Measurements from ENCODE around the gene MUS81. TPM values are rescaled to one million over a fixed set of nuclear protein-coding genes. Genes with fewer than 3 reads are reported as not detected.
A peak's percentile ranks its signal among the peaks of the same experiment; 100 is the strongest.

The MUS81 gene
- polyA plus RNA-seq, 2 of the 4 experiments (the other 2 are of a cell fraction), result 27.8 to 33.4 TPM

DNA sequence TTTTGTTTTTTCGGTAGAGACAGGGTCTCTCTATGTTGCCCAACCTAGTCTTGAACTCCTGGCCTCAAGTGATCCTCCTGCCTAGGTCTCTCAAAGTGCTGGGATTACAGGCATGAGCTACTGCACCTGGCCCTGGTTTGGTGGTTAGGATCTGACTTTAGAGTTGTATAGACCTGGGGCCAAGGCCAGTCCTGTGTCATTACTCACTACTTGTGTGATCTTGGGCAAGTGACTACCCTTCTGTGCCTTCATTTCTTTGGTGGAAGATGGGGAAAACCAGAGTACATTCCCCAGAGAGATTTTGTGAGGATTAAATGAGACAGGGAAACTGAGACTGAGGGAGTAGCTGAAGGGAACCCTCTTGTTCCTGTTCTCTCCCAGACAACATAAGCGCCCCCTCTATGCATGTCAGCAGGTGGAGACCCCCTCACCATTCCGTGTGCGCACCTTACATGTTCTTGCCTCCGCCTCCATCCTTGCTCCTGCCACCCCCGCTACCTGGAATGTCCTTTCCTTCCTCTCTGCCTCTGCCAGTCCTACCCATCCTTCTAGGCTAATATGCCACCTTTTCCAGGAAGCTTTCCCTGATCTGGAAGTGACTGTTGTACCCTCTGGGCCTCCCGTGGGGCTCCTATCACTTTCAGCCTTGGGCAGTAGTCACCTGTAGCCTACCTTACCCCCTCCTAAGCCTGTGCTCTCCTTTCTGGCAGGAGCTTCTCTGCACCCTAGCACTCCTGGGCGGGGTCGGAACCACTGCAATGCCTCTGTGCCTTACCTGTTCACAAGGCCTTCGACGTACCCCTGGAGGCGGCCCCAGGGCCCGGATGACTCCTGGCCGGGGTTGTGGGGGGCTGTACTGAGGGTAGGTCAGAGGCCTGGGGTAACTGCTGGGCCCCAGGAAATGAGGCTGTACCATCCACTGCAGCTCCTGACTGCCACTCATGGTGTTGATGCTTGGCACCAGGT, 36.1 kb downstream of the MUS81 start:
- no peak for ATAC-seq
- no peak overlapping the region for H3K4me3 ChIP-seq
- TF ChIP-seq, protein P1, sequence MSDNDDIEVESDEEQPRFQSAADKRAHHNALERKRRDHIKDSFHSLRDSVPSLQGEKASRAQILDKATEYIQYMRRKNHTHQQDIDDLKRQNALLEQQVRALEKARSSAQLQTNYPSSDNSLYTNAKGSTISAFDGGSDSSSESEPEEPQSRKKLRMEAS (IDR thresholded peaks at IDR 0.05), result no peak
- TF ChIP-seq RAD21 (conservative IDR thresholded peaks at IDR 0.05 in 1 of 2, IDR thresholded peaks at IDR 0.05 in 1 of 2), result no peak
- TF ChIP-seq POLR2A (IDR thresholded peaks at IDR 0.05; ENCODE audit: low read length), result no peak
- TF ChIP-seq, protein P2, sequence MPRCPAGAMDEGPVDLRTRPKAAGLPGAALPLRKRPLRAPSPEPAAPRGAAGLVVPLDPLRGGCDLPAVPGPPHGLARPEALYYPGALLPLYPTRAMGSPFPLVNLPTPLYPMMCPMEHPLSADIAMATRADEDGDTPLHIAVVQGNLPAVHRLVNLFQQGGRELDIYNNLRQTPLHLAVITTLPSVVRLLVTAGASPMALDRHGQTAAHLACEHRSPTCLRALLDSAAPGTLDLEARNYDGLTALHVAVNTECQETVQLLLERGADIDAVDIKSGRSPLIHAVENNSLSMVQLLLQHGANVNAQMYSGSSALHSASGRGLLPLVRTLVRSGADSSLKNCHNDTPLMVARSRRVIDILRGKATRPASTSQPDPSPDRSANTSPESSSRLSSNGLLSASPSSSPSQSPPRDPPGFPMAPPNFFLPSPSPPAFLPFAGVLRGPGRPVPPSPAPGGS (IDR thresholded peaks at IDR 0.05), result no peak
- TF ChIP-seq ESRRA (IDR thresholded peaks at IDR 0.05; ENCODE audit: borderline replicate concordance, low read length), result no peak
- TF ChIP-seq, protein P3, sequence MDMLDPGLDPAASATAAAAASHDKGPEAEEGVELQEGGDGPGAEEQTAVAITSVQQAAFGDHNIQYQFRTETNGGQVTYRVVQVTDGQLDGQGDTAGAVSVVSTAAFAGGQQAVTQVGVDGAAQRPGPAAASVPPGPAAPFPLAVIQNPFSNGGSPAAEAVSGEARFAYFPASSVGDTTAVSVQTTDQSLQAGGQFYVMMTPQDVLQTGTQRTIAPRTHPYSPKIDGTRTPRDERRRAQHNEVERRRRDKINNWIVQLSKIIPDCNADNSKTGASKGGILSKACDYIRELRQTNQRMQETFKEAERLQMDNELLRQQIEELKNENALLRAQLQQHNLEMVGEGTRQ (IDR thresholded peaks at IDR 0.05), result no peak
- no peak for TF ChIP-seq ZNF302 (CRISPR knock-in tag; IDR thresholded peaks at IDR 0.05)
- no peak for TF ChIP-seq EHF (CRISPR knock-in tag; IDR thresholded peaks at IDR 0.05)
- TF ChIP-seq, protein P4, sequence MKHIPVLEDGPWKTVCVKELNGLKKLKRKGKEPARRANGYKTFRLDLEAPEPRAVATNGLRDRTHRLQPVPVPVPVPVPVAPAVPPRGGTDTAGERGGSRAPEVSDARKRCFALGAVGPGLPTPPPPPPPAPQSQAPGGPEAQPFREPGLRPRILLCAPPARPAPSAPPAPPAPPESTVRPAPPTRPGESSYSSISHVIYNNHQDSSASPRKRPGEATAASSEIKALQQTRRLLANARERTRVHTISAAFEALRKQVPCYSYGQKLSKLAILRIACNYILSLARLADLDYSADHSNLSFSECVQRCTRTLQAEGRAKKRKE (CRISPR knock-in tag; IDR thresholded peaks at IDR 0.05; ENCODE audit: low read depth), result peak; percentile 33; the same call in 1 of the 2 replicates
- TF ChIP-seq, protein P5, sequence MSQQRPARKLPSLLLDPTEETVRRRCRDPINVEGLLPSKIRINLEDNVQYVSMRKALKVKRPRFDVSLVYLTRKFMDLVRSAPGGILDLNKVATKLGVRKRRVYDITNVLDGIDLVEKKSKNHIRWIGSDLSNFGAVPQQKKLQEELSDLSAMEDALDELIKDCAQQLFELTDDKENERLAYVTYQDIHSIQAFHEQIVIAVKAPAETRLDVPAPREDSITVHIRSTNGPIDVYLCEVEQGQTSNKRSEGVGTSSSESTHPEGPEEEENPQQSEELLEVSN (IDR thresholded peaks at IDR 0.05; ENCODE audit: borderline replicate concordance, low read depth), result no peak
- TF ChIP-seq RNF2 (IDR thresholded peaks at IDR 0.05; ENCODE audit: borderline replicate concordance, low read depth), result no peak
- TF ChIP-seq HDAC2 (IDR thresholded peaks at IDR 0.05), result no peak
- TF ChIP-seq RCOR1 (IDR thresholded peaks at IDR 0.05; ENCODE audit: low read depth, low read length), result no peak
- TF ChIP-seq, protein P6, sequence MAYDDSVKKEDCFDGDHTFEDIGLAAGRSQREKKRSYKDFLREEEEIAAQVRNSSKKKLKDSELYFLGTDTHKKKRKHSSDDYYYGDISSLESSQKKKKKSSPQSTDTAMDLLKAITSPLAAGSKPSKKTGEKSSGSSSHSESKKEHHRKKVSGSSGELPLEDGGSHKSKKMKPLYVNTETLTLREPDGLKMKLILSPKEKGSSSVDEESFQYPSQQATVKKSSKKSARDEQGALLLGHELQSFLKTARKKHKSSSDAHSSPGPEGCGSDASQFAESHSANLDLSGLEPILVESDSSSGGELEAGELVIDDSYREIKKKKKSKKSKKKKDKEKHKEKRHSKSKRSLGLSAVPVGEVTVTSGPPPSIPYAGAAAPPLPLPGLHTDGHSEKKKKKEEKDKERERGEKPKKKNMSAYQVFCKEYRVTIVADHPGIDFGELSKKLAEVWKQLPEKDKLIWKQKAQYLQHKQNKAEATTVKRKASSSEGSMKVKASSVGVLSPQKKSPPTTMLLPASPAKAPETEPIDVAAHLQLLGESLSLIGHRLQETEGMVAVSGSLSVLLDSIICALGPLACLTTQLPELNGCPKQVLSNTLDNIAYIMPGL (CRISPR knock-in tag; IDR thresholded peaks at IDR 0.05; ENCODE audit: borderline replicate concordance), result no peak
- no peak for TF ChIP-seq CEBPB (IDR thresholded peaks at IDR 0.05)
- TF ChIP-seq PHF8 (IDR thresholded peaks at IDR 0.05; ENCODE audit: borderline replicate concordance, low read depth), result no peak
- TF ChIP-seq NPAS2 (CRISPR knock-in tag; IDR thresholded peaks at IDR 0.05; ENCODE audit: borderline replicate concordance), result no peak
- peak; percentile 74 for TF ChIP-seq TP53 (CRISPR knock-in tag; IDR thresholded peaks at IDR 0.05)
- TF ChIP-seq MYC (IDR thresholded peaks at IDR 0.05; ENCODE audit: borderline replicate concordance, low read length), result no peak
- TF ChIP-seq, protein P7, sequence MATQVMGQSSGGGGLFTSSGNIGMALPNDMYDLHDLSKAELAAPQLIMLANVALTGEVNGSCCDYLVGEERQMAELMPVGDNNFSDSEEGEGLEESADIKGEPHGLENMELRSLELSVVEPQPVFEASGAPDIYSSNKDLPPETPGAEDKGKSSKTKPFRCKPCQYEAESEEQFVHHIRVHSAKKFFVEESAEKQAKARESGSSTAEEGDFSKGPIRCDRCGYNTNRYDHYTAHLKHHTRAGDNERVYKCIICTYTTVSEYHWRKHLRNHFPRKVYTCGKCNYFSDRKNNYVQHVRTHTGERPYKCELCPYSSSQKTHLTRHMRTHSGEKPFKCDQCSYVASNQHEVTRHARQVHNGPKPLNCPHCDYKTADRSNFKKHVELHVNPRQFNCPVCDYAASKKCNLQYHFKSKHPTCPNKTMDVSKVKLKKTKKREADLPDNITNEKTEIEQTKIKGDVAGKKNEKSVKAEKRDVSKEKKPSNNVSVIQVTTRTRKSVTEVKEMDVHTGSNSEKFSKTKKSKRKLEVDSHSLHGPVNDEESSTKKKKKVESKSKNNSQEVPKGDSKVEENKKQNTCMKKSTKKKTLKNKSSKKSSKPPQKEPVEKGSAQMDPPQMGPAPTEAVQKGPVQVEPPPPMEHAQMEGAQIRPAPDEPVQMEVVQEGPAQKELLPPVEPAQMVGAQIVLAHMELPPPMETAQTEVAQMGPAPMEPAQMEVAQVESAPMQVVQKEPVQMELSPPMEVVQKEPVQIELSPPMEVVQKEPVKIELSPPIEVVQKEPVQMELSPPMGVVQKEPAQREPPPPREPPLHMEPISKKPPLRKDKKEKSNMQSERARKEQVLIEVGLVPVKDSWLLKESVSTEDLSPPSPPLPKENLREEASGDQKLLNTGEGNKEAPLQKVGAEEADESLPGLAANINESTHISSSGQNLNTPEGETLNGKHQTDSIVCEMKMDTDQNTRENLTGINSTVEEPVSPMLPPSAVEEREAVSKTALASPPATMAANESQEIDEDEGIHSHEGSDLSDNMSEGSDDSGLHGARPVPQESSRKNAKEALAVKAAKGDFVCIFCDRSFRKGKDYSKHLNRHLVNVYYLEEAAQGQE (IDR thresholded peaks at IDR 0.05), result no peak
- no peak for TF ChIP-seq ZFP36 (IDR thresholded peaks at IDR 0.05; ENCODE audit: borderline replicate concordance, partially characterized antibody)
- peak; percentile 71; the same call in 1 of the 2 replicates for TF ChIP-seq RARB (CRISPR knock-in tag; IDR thresholded peaks at IDR 0.05)
- peak; percentile 38; the same call in 1 of the 2 replicates for TF ChIP-seq HOXB5 (CRISPR knock-in tag; IDR thresholded peaks at IDR 0.05)
- TF ChIP-seq FOSB (CRISPR knock-in tag; IDR thresholded peaks at IDR 0.05), result peak; percentile 53
- TF ChIP-seq, protein P8, sequence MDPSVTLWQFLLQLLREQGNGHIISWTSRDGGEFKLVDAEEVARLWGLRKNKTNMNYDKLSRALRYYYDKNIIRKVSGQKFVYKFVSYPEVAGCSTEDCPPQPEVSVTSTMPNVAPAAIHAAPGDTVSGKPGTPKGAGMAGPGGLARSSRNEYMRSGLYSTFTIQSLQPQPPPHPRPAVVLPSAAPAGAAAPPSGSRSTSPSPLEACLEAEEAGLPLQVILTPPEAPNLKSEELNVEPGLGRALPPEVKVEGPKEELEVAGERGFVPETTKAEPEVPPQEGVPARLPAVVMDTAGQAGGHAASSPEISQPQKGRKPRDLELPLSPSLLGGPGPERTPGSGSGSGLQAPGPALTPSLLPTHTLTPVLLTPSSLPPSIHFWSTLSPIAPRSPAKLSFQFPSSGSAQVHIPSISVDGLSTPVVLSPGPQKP (IDR thresholded peaks at IDR 0.05; ENCODE audit: low read depth, low read length), result no peak
- peak; percentile 70 for TF ChIP-seq HOXA7 (CRISPR knock-in tag; IDR thresholded peaks at IDR 0.05)
- TF ChIP-seq EHMT2 (IDR thresholded peaks at IDR 0.05; ENCODE audit: low read depth), result no peak

More for the DNA sequence above, 36.1 kb downstream of the MUS81 start:
- WGBS (ENCODE audit: missing lambda C conversion rate), result 86% methylated on average over 14 of the region's 14 CpGs
- ChIA-PET POLR2A (interaction anchor here (1.1 to 4.7 kb wide), 3 partner anchors 8 to 15 kb away, joined by 3 to 36 read pairs (median 3); partner anchors contain the start of gene FIBP), CTCF (interaction anchor here (0.8 to 31.6 kb wide), 8 partner anchors 3 to 116 kb away, joined by 3 to 618 read pairs (median 5); partner anchors contain the start of genes C11orf68, CCDC85B, DRAP1 and FIBP)
- Histone ChIP-seq H3K4me1 (peaks cover 61% of the 10 kb centered on the region), H3K9me3 (no peaks in the 10 kb centered on the region), H3K27ac (peak overlapping the region in 1 of 2 experiments; percentile 97; a peak in 3 of 6 replicates), H3K4me2 (peak overlapping the region; percentile 90; the same call in 1 of the 3 replicates)
- DNase-seq (ENCODE audit: low read depth in 1 of 2, low spot score in 1 of 2) (no peak), FAIRE-seq (no peak)
